Neural cell (in vitro differentiated cells): Measurements from ENCODE around the gene ZNHIT6. TPM values are rescaled to one million over a fixed set of nuclear protein-coding genes. Genes with fewer than 3 reads are reported as not detected.

Experiments
- polyA plus RNA-seq: library from polyadenylated mRNA; depleted of rRNA; stranded (reverse); fragments of >200 nt; gene quantifications from 2 replicates; pipeline ENCODE4 v1.2.3, GENCODE V29; 2014

The ZNHIT6 gene
- polyA plus RNA-seq, 1 donor from 2014 or later = 16.6 TPM

Other genes with a start within 250 kb of the ZNHIT6 start
- gene DDAH1, start 243.3 kb downstream of the ZNHIT6 start, polyA plus RNA-seq = 40.4 and 42.7 TPM in 2 replicates
- gene CCN1, start 127.7 kb downstream of the ZNHIT6 start, polyA plus RNA-seq = 1.4 and 1.5 TPM in 2 replicates